Ovary (tissue), 3 donors: Measurements from ENCODE around the gene ICAM3.

Experiments
- CTCF ChIP-seq, 3 donors: fragments of 450-650 bp in 2 of 3; fragments of 200-600 bp in 1 of 3; IDR thresholded peaks; one replicate each; pipeline versions ENCODE4 v1.5.1 to v1.8.0; 2016 to 2022; ENCODE audit warnings: antibody characterized with exemption in 3 of 3, mild to moderate bottlenecking in 1 of 3
- POLR2A ChIP-seq: fragments of 450-650 bp; IDR thresholded peaks from one replicate; pipeline ENCODE4 v1.6.1; 2017; ENCODE audit warnings: antibody characterized with exemption, mild to moderate bottlenecking, moderate library complexity
- donor health status: DM: no; HTN: no; CAD: no.

- no peak for TF ChIP-seq POLR2A
- TF ChIP-seq CTCF (IDR thresholded peaks at IDR 0.05) = no peak
Measured at GRCh38 chr19:10321874-10322835, 17.3 kb downstream of the ICAM3 start.
